ENCODE data around the gene ST6GALNAC5. TPM values are rescaled to one million over a fixed set of nuclear protein-coding genes. Genes with fewer than 3 reads are reported as not detected.
"Not testable (repeated sequence)": the region's sequence is repeated elsewhere in the genome, so short reads cannot be mapped to it uniquely, and the experiment has no call there.

ST6GALNAC5 gene
- not detected for total RNA-seq
- not detected for total RNA-seq (2013)

DNA sequence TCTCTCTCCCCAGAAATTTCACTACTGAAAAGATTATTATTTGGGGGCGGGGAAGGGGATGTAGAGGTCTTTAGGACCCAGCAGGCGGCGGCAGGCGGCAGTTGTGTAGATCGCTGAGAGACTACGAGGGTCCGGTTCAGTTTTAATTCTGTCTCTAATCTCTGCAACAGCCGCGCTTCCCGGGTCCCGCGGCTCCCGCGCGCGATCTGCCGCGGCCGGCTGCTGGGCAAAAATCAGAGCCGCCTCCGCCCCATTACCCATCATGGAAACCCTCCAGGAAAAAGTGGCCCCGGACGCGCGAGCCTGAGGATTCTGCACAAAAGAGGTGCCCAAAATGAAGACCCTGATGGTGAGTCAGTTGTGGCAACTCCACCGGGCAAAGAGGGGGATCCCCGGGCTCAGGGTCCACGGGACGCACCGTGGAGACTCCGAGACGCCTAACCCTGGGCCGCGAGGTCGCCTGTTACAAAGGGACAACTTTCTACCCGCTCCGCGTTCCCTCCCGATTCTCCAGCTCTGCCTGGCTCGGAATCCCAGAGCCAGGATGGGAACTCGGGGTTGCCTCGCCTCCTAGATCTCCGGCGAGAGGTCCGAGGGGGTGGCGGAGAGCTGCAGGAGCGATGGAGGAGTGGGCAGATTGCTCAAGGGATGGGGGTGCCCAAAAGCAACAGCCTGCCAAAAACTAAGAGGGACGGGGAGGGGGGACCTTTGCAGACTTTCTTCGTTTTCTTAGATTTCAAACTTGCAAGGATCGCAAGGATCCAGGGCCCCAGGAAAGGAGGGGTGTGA is at the start of gene ST6GALNAC5:
ST6GALNAC5 (plus strand) TSS at position 139 of the 789 bp plus-strand sequence.
- DNase-seq (no peak), ATAC-seq (no peak)
- intact Hi-C loops (cut with micrococcal nuclease): no loop called here
- no peaks in the 10 kb centered on the region for H3K36me3 Mint-ChIP-seq
- H3K4me3 ChIP-seq (ENCODE audit: low read length): no peak within 1 kb of the TSS
- H3K36me3 ChIP-seq (ENCODE audit: control insufficient read depth, insufficient read depth, low read length): no peaks in the 10 kb centered on the region
- WGBS (ENCODE audit: insufficient coverage): 2% methylated on average over 50 of the region's 50 CpGs
- H3K27me3 Mint-ChIP-seq (ENCODE audit: low read depth in 2 of 2): peaks cover 50 to 56% of the 10 kb centered on the region in 2 donors
- H3K27ac Mint-ChIP-seq: no peak within 1 kb of the TSS
- H3K9me3 Mint-ChIP-seq: peaks cover 0 to 3% of the 10 kb centered on the region in 2 donors
- H3K4me1 ChIP-seq (ENCODE audit: control insufficient read depth, insufficient read depth, low read length): peaks cover 13% of the 10 kb centered on the region
- H3K4me1 Mint-ChIP-seq: no peaks in the 10 kb centered on the region
- no peak within 1 kb of the TSS for H3K4me3 Mint-ChIP-seq
- no peaks in the 10 kb centered on the region for H3K9me3 ChIP-seq (ENCODE audit: control insufficient read depth, insufficient read depth, low read length)
- H3K27ac ChIP-seq (ENCODE audit: low read length): no peak within 1 kb of the TSS
- TF ChIP-seq, protein P1, sequence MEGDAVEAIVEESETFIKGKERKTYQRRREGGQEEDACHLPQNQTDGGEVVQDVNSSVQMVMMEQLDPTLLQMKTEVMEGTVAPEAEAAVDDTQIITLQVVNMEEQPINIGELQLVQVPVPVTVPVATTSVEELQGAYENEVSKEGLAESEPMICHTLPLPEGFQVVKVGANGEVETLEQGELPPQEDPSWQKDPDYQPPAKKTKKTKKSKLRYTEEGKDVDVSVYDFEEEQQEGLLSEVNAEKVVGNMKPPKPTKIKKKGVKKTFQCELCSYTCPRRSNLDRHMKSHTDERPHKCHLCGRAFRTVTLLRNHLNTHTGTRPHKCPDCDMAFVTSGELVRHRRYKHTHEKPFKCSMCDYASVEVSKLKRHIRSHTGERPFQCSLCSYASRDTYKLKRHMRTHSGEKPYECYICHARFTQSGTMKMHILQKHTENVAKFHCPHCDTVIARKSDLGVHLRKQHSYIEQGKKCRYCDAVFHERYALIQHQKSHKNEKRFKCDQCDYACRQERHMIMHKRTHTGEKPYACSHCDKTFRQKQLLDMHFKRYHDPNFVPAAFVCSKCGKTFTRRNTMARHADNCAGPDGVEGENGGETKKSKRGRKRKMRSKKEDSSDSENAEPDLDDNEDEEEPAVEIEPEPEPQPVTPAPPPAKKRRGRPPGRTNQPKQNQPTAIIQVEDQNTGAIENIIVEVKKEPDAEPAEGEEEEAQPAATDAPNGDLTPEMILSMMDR (IDR thresholded peaks at IDR 0.05): no peak
- peaks cover 32% of the 10 kb centered on the region for H3K27me3 ChIP-seq (ENCODE audit: control insufficient read depth, insufficient read depth, low read length)

DNA sequence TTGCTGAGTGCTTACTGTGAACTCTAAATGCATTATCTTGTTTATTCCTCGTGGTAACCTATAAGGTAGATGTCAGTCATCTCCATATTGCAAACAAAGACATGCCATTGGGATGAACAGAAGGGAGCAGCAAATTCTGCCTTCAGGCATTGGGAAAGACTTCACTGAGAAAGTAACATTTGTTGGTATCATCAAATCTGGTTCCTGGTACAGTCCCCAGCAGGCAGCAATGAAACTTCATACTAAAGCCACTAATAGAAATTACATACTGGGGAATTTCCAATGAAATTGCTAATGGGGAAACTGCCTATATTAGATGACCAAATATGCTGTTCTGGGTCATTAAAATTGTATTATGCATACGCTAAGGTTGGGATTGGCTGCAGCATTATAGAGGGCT is 47.3 kb upstream of the ST6GALNAC5 start:
- Histone ChIP-seq H3K27ac (ENCODE audit: low read length) (no peak overlapping the region), H3K4me1 (ENCODE audit: control insufficient read depth, insufficient read depth, low read length) (no peaks in the 10 kb centered on the region), H3K36me3 (ENCODE audit: control insufficient read depth, insufficient read depth, low read length) (no peaks in the 10 kb centered on the region), H3K27me3 (ENCODE audit: control insufficient read depth, insufficient read depth, low read length) (no peaks in the 10 kb centered on the region), H3K9me3 (ENCODE audit: control insufficient read depth, insufficient read depth, low read length) (no peaks in the 10 kb centered on the region), H3K4me3 (ENCODE audit: low read length) (no peak overlapping the region)
- DNase-seq (no peak), ATAC-seq (no peak)
- 80% methylated on average over 2 of the region's 2 CpGs for WGBS (ENCODE audit: insufficient coverage)
- Mint-ChIP-seq H3K27me3 (ENCODE audit: low read depth in 2 of 2) (peaks cover 0 to 5% of the 10 kb centered on the region in 2 donors), H3K36me3 (no peaks in the 10 kb centered on the region), H3K4me1 (no peaks in the 10 kb centered on the region), H3K4me3 (no peak overlapping the region), H3K27ac (no peak overlapping the region), H3K9me3 (peaks cover 0 to 5% of the 10 kb centered on the region in 2 donors)
- intact Hi-C loops (cut with micrococcal nuclease): no loop called here
- TF ChIP-seq, protein P1 (IDR thresholded peaks at IDR 0.05): no peak

DNA sequence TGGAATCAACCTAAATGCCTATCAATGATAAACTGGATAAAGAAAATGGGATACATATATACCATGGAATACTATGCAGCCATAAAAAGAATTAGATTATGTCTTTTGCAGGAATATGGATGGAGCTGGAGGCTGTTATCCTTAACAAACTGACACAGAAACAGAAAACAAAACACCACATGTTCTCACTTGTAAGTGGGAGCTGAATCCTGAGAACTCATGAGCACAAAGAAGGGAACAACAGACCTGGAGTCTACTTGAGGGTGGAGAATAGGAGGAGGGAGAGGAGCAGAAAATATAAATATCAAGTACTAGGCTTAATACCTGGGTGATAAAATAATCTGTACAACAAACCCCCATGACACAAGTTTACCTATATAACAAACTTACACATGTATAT is 44.3 kb upstream of the ST6GALNAC5 start:
- H3K9me3 ChIP-seq (ENCODE audit: control insufficient read depth, insufficient read depth, low read length); H3K27ac ChIP-seq (ENCODE audit: low read length); H3K4me3 Mint-ChIP-seq; H3K36me3 ChIP-seq (ENCODE audit: control insufficient read depth, insufficient read depth, low read length); intact Hi-C loops (cut with micrococcal nuclease); H3K27ac Mint-ChIP-seq; H3K27me3 Mint-ChIP-seq (ENCODE audit: low read depth in 2 of 2); H3K4me1 ChIP-seq (ENCODE audit: control insufficient read depth, insufficient read depth, low read length); H3K4me1 Mint-ChIP-seq; H3K27me3 ChIP-seq (ENCODE audit: control insufficient read depth, insufficient read depth, low read length); DNase-seq; H3K4me3 ChIP-seq (ENCODE audit: low read length); H3K9me3 Mint-ChIP-seq; H3K36me3 Mint-ChIP-seq; ATAC-seq: not testable (repeated sequence)

DNA sequence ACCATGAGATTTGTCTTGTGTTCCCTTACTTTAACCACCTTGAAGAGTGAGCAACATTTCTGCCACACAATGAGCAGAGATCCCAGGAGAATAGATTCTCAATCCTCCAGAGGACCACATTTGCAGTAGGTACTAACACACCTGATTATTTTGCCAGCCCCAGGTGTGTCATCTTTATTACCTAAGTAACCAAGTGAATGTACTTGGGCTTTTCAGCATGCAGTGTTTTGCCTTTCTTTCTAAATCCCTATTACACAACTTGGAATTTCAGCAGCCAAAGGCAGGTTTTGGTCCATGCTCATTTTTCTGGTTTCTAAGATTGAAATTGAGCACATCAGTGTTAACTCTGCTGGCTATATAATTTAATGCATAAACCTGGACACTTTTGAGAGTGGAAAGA is 43.2 kb upstream of the ST6GALNAC5 start:
- no peaks in the 10 kb centered on the region for H3K36me3 Mint-ChIP-seq
- no peak for ATAC-seq
- no peak overlapping the region for H3K4me3 ChIP-seq (ENCODE audit: low read length)
- H3K27ac ChIP-seq (ENCODE audit: low read length): no peak overlapping the region
- H3K9me3 ChIP-seq (ENCODE audit: control insufficient read depth, insufficient read depth, low read length): no peaks in the 10 kb centered on the region
- no peak for DNase-seq
- no peak overlapping the region for H3K4me3 Mint-ChIP-seq
- no peaks in the 10 kb centered on the region for H3K36me3 ChIP-seq (ENCODE audit: control insufficient read depth, insufficient read depth, low read length)
- no peak overlapping the region for H3K27ac Mint-ChIP-seq
- intact Hi-C loops (cut with micrococcal nuclease): no loop called here
- peaks cover 0 to 4% of the 10 kb centered on the region in 2 donors for H3K27me3 Mint-ChIP-seq (ENCODE audit: low read depth in 2 of 2)
- no peaks in the 10 kb centered on the region for H3K4me1 ChIP-seq (ENCODE audit: control insufficient read depth, insufficient read depth, low read length)
- H3K4me1 Mint-ChIP-seq: no peaks in the 10 kb centered on the region
- H3K9me3 Mint-ChIP-seq: peaks cover 0 to 3% of the 10 kb centered on the region in 2 donors
- H3K27me3 ChIP-seq (ENCODE audit: control insufficient read depth, insufficient read depth, low read length): no peaks in the 10 kb centered on the region
- TF ChIP-seq, protein P1 (IDR thresholded peaks at IDR 0.05): no peak
